Endothelial cell of umbilical vein (primary cell): ENCODE measurements around the gene MVD. TPM values are rescaled to one million over a fixed set of nuclear protein-coding genes. Genes with fewer than 3 reads are reported as not detected.

Source experiments
- BruUV-seq: library from RNA; stranded (reverse); fragments of 400-500 nt; replicated peaks from 2 replicates; lab custom pipeline; 2021; lab: Mats Ljungman, UMichigan
- CTCF ChIA-PET: fragments of 300-600, 350-600 bp; sonication (Branson Sonifier 250); formaldehyde crosslinking; loops from one replicate; lab custom pipeline; 2021; ENCODE audit warnings: antibody characterized with exemption, inconsistent platforms; lab: Charles Lee
- POLR2A ChIA-PET: fragments of 300-600, 350-600 bp; sonication (Branson Sonifier 250); formaldehyde crosslinking; loops from one replicate; lab custom pipeline; 2021; ENCODE audit warnings: antibody characterized with exemption, inconsistent platforms; lab: Charles Lee
- DNase-seq: peaks from one replicate; pipeline ENCODE4 v3.0.0-alpha.2; 2011; ENCODE audit warnings: low read depth, low spot score
- FAIRE-seq: peaks from 2 replicates; lab custom pipeline; 2011; peaks lifted over from hg19 to GRCh38; lab: Jason Lieb, UNC
- H2AFZ ChIP-seq: 2 replicates; pipeline ENCODE4 v1.6.0; 2012; ENCODE audit warnings: low read depth, low read length, control low read depth, inconsistent platforms
- H3K27ac ChIP-seq: 2 replicates; pipeline ENCODE4 v1.5.1; 2011; ENCODE audit warnings: low read depth, mild to moderate bottlenecking, control low read depth, low read length, moderate library complexity; ENCODE audit not compliant: insufficient read depth
- H3K27me3 ChIP-seq, 2 experiments: 2 replicates each; pipeline versions ENCODE4 v1.6.0 to v1.6.1; 2011; ENCODE audit warnings: low read length in 2 of 2, mixed read lengths in 1 of 2; ENCODE audit not compliant: control insufficient read depth in 2 of 2, insufficient read depth in 2 of 2
- H3K36me3 ChIP-seq, 2 experiments: 2 replicates in 1 of 2; 3 replicates in 1 of 2; pipeline ENCODE4 v1.5.1; 2011; ENCODE audit warnings: low read length in 2 of 2, mild to moderate bottlenecking in 1 of 2, moderate library complexity in 1 of 2; ENCODE audit not compliant: control insufficient read depth in 2 of 2, insufficient read depth in 2 of 2; ENCODE audit errors: extremely low read depth in 1 of 2
- H3K4me1 ChIP-seq: 3 replicates; pipeline ENCODE4 v1.5.1; 2011; ENCODE audit warnings: mild to moderate bottlenecking, low read length; ENCODE audit not compliant: control insufficient read depth, insufficient read depth; ENCODE audit errors: extremely low read depth
- H3K4me2 ChIP-seq: 2 replicates; pipeline ENCODE4 v1.6.1; 2011; ENCODE audit warnings: low read length, control low read depth, mixed read lengths; ENCODE audit not compliant: insufficient read depth
- H3K4me3 ChIP-seq, 3 experiments: fragments of 200-600 bp in 1 of 3; sonication (generic), shearing (Covaris generic) in 1 of 3; replicated peaks in 1 of 3; 2 replicates each; pipeline ENCODE4 v1.5.1; 2011 to 2016; ENCODE audit warnings: control low read depth in 3 of 3, low read length in 3 of 3, mild to moderate bottlenecking in 2 of 3, inconsistent platforms in 1 of 3, low read depth in 1 of 3, moderate library complexity in 1 of 3; ENCODE audit not compliant: insufficient read depth in 1 of 3
- H3K79me2 ChIP-seq: 2 replicates; pipeline ENCODE4 v1.6.0; 2012; ENCODE audit warnings: low read length, inconsistent platforms; ENCODE audit not compliant: control insufficient read depth, insufficient read depth
- H3K9ac ChIP-seq: replicated peaks from 2 replicates; pipeline ENCODE3; 2011; ENCODE audit warnings: low read length, control low read depth; ENCODE audit not compliant: insufficient read depth; ENCODE audit errors: extremely low read depth
- H3K9me1 ChIP-seq: replicated peaks from 3 replicates; pipeline ENCODE4 v1.6.0; 2011; ENCODE audit warnings: mild to moderate bottlenecking, low read length; ENCODE audit not compliant: control insufficient read depth, insufficient read depth; ENCODE audit errors: extremely low read depth
- H3K9me3 ChIP-seq: replicated peaks from 2 replicates; pipeline ENCODE4 v1.5.1; 2012; ENCODE audit warnings: low read length, inconsistent platforms; ENCODE audit not compliant: control insufficient read depth, insufficient read depth
- H4K20me1 ChIP-seq: replicated peaks from 2 replicates; pipeline ENCODE3; 2011; ENCODE audit warnings: mild to moderate bottlenecking, low read length; ENCODE audit not compliant: control insufficient read depth, insufficient read depth; ENCODE audit errors: extremely low read depth
- EZH2 ChIP-seq: IDR thresholded peaks from 2 replicates; pipeline ENCODE4 v1.6.1; 2012; ENCODE audit warnings: borderline replicate concordance, low read depth, mild to moderate bottlenecking, moderate library complexity, low read length, inconsistent platforms; ENCODE audit not compliant: severe bottlenecking
- FOS ChIP-seq: IDR thresholded peaks from 2 replicates; pipeline ENCODE4 v1.6.1; 2011; ENCODE audit warnings: mild to moderate bottlenecking, low read length, moderate library complexity, borderline replicate concordance; ENCODE audit not compliant: insufficient read depth
- JUN ChIP-seq: IDR thresholded peaks from 2 replicates; pipeline ENCODE4 v1.6.1; 2011; ENCODE audit warnings: borderline replicate concordance, low read depth; ENCODE audit not compliant: insufficient read length, insufficient read depth
- MYC ChIP-seq: IDR thresholded peaks from one replicate; pipeline ENCODE4 v1.6.1; 2011; ENCODE audit warnings: mild to moderate bottlenecking, low read depth, low read length
- POLR2A ChIP-seq: IDR thresholded peaks from 2 replicates; pipeline ENCODE4 v1.6.1; 2012; ENCODE audit warnings: low read depth, mild to moderate bottlenecking, control low read depth, low read length
- POLR2AphosphoS5 ChIP-seq: IDR thresholded peaks from 2 replicates; pipeline ENCODE4 v1.6.1; 2012; ENCODE audit warnings: low read depth, mild to moderate bottlenecking, control low read depth, low read length, moderate library complexity; ENCODE audit not compliant: insufficient read depth
- dilution Hi-C: fragments of 300-500 bp; cut with MboI; formaldehyde crosslinking; loops from one replicate; pipeline ENCODE4 v1.15.0; 2019; ENCODE audit warnings: low sequenced_read_pairs; ENCODE audit not compliant: extremely low pct_ligation_motif_present
- intact Hi-C: fragments of 100-400 bp; cut with micrococcal nuclease; formaldehyde crosslinking; loops from one replicate; pipeline ENCODE4 v1.10.0; 2022
- polyA plus RNA-seq, 4 experiments: library from polyadenylated mRNA; depleted of rRNA in 3 of 4; stranded (reverse) in 3 of 4; unstranded in 1 of 4; fragments of >200 nt; gene quantifications; 2 replicates each; pipeline versions ENCODE4 v1.2.1 to v1.2.3, GENCODE V29; 2011 to 2012; ENCODE audit warnings: missing spikeins in 1 of 4
- total RNA-seq: library from RNA; stranded (reverse); gene quantifications from 2 replicates; pipeline ENCODE4 v1.2.3, GENCODE V29; 2021

The MVD gene
- total and polyA plus RNA-seq, 2 donors (not counting 3 experiments of a cell fraction or from before 2014, with no cell fraction given), result 64.4 to 142 TPM

DNA sequence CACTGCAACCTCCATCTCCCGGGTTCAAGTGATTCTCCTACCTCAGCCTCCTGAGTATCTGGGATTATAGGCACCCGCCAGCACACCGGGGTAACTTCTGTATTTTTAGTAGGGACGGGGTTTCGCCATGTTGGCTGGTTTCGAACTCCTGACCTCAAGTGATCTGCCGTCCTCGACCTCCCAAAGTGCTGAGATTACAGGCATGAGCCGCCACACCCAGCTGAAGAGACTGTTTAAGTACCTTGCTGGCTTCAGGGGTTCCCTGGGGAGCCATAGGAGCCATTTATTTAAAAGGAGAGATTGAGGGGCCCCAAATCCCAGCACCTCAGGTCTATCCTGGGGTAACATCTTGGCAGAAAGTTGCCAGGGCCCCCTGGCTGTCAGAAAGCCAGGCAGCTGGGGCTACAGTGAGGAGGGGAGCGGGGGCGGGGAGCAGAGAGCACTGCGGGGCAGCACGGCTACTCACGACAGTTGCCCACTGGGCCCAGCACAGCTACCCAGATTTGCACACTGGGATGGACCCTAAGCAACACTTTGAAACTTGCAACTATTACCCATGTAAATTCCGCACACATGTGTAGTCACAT, 21.8 kb upstream of the MVD start:
- Histone ChIP-seq H2AFZ (no peak overlapping the region), H3K9me3 (no peaks in the 10 kb centered on the region), H3K36me3 (no peaks in the 10 kb centered on the region), H4K20me1 (no peaks in the 10 kb centered on the region), H3K9ac (no peak overlapping the region), H3K27ac (no peak overlapping the region), H3K79me2 (no peaks in the 10 kb centered on the region), H3K27me3 (peaks cover 0 to 2% of the 10 kb centered on the region in 2 experiments), H3K4me1 (peaks cover 3% of the 10 kb centered on the region), H3K4me3 (no peak overlapping the region), H3K9me1 (no peaks in the 10 kb centered on the region), H3K4me2 (no peak overlapping the region)
- TF ChIP-seq MYC (no peak), POLR2A (no peak), JUN (no peak), FOS (no peak)
- FAIRE-seq, result no peak
- no peak for DNase-seq
- BruUV-seq, result no TSS peak
- dilution Hi-C loops (no loop called here), intact Hi-C loops (no loop called here)
- ChIA-PET POLR2A (no interaction called here), CTCF (interaction anchor here (1.1 to 1.7 kb wide), 5 partner anchors 10 to 115 kb away, joined by 3 to 8 read pairs (median 5); partner anchors contain the start of gene ZC3H18)

GRCh38 chr16:88681709-88682451, 19.0 kb upstream of the MVD start:
- dilution Hi-C loops, result no loop called here
- POLR2A ChIA-PET, result no interaction called here
- no peak overlapping the region for H3K9ac ChIP-seq
- H3K79me2 ChIP-seq, result no peaks in the 10 kb centered on the region
- H3K27me3 ChIP-seq, result no peaks in the 10 kb centered on the region
- no TSS peak for BruUV-seq
- peaks cover 3% of the 10 kb centered on the region for H3K4me1 ChIP-seq
- H3K9me1 ChIP-seq, result no peaks in the 10 kb centered on the region
- H3K4me2 ChIP-seq, result no peak overlapping the region
- no peaks in the 10 kb centered on the region for H3K9me3 ChIP-seq
- DNase-seq (no peak), FAIRE-seq (no peak)
- TF ChIP-seq POLR2A, result no peak
- no peak for TF ChIP-seq POLR2AphosphoS5
- no peak for TF ChIP-seq FOS
- TF ChIP-seq MYC, result no peak
- TF ChIP-seq EZH2, result no peak
- no peak overlapping the region for H3K4me3 ChIP-seq
- H3K27ac ChIP-seq, result no peak overlapping the region
- H2AFZ ChIP-seq, result peak overlapping the region; percentile 21
- intact Hi-C loops, result no loop called here
- CTCF ChIA-PET, result no interaction called here
- H3K36me3 ChIP-seq, result no peaks in the 10 kb centered on the region
- no peaks in the 10 kb centered on the region for H4K20me1 ChIP-seq
